Motor neuron (in vitro differentiated cells): ENCODE data around the gene CFTR. TPM values are rescaled to one million over a fixed set of nuclear protein-coding genes. Genes with fewer than 3 reads are reported as not detected.
"Not testable (repeated sequence)": the region's sequence is repeated elsewhere in the genome, so short reads cannot be mapped to it uniquely, and the experiment has no call there.

ENCODE experiments used
- ATAC-seq, 8 experiments: fragments of 200-7000 bp; cut with Tn5 transposase; replicated peaks in 6 of 8; 2 replicates each; pipeline ENCODE4 v1.8.0; 2021; ENCODE audit warnings: mild to moderate bottlenecking in 8 of 8, moderate library complexity in 8 of 8
- H3K27ac ChIP-seq, 2 donors: fragments of 250-450 bp; sonication (Bioruptor Pico); 2 replicates each; pipeline ENCODE4 v1.9.0; 2021; ENCODE audit warnings: antibody characterized with exemption in 2 of 2, mild to moderate bottlenecking in 2 of 2, moderate library complexity in 1 of 2
- H3K4me1 ChIP-seq, 2 donors: fragments of 250-450 bp; sonication (Bioruptor Pico); replicated peaks in 1 of 2; 2 replicates each; pipeline ENCODE4 v1.6.1; 2021; ENCODE audit warnings: antibody characterized with exemption in 2 of 2, mild to moderate bottlenecking in 2 of 2, moderate library complexity in 1 of 2
- H3K4me3 ChIP-seq, 5 donors: fragments of 250-450 bp; sonication (Bioruptor Pico); 2 replicates each; pipeline ENCODE4 v1.9.0; 2021; ENCODE audit warnings: antibody characterized with exemption in 5 of 5, mild to moderate bottlenecking in 5 of 5, moderate library complexity in 4 of 5
- WGBS, 10 experiments: fragments of 450-650 bp; shearing (Covaris generic); methylation state at CpG; one replicate each; pipeline ENCODE4 v1.0.0; 2022; 5-methylcytosine and 5-hydroxymethylcytosine counted together
- in situ Hi-C, 9 experiments: fragments of 400-800 bp; cut with MboI; loops; one replicate each; pipeline ENCODE4 v1.15.0; 2021; ENCODE audit warnings: low sequenced_read_pairs in 9 of 9, low pct_unique_long_range_greater_than_20kb in 2 of 9; ENCODE audit not compliant: unreplicated experiment in 9 of 9
- total RNA-seq, 8 experiments: library from RNA; unstranded; fragments of 300-600 nt; gene quantifications; 2 replicates each; pipeline versions ENCODE4 v1.2.3 to v1.2.4, GENCODE V29; 2022

Gene CFTR
- total RNA-seq, 8 experiments from 2014 or later, result 0.76 to 2.7 (median 1.2) TPM; not detected in 2

GRCh38 chr7:117690147-117690546, 210.3 kb downstream of the CFTR start:
- 6 to 100% (median 67%) methylated on average over 1 to 3 of the region's 3 CpGs; no CpG with 5 or more reads in 2 of the 10 experiments for WGBS, 10 experiments
- in situ Hi-C loops, result no loop called here
- peaks cover 9 to 14% of the 10 kb centered on the region in 2 donors for H3K4me1 ChIP-seq
- H3K27ac ChIP-seq, result no peak overlapping the region
- H3K4me3 ChIP-seq, result no peak overlapping the region
- no peak for ATAC-seq

- in situ Hi-C loops, result no loop called here
- Histone ChIP-seq H3K4me1 (no peaks in the 10 kb centered on the region), H3K27ac (no peak overlapping the region), H3K4me3 (no peak overlapping the region)
- ATAC-seq, result no peak
- 13 to 100% (median 70%) methylated on average over 2 to 5 of the region's 7 CpGs; no CpG with 5 or more reads in 5 of the 10 experiments for WGBS, 10 experiments
These were observed 212.5 kb downstream of the CFTR start for GRCh38 chr7:117692338-117692737.

- H3K4me3 ChIP-seq, result no peak overlapping the region
- 0 to 100% (median 86%) methylated on average over 1 to 2 of the region's 2 CpGs for WGBS, 10 experiments
- H3K4me1 ChIP-seq, result no peaks in the 10 kb centered on the region
- no peak overlapping the region for H3K27ac ChIP-seq
- ATAC-seq, result no peak
- in situ Hi-C loops, result no loop called here
These were observed 218.2 kb downstream of the CFTR start for GRCh38 chr7:117698018-117698417.

GRCh38 chr7:117704063-117704462, 224.2 kb downstream of the CFTR start:
- ATAC-seq, result no peak

GRCh38 chr7:117705630-117706029, 225.8 kb downstream of the CFTR start:
- Histone ChIP-seq H3K4me3 (no peak overlapping the region), H3K27ac (no peak overlapping the region), H3K4me1 (no peaks in the 10 kb centered on the region)
- in situ Hi-C loops, result loop anchor here in 3 of 9 experiments (25.0 kb wide), 2 partner anchors 243 to 768 kb away; no protein-coding TSS in a partner anchor
- no peak for ATAC-seq
- WGBS, 10 experiments, result 0 to 96% (median 83%) methylated on average over 1 to 4 of the region's 4 CpGs; no CpG with 5 or more reads in 1 of the 10 experiments

More at GRCh38 chr7:117704063-117704462, 224.2 kb downstream of the CFTR start:
- in situ Hi-C loops, result loop anchor here in 3 of 9 experiments (25.0 kb wide), 2 partner anchors 242 to 767 kb away; no protein-coding TSS in a partner anchor
- 20 to 85% (median 37%) methylated on average over 2 to 3 of the region's 3 CpGs; no CpG with 5 or more reads in 4 of the 10 experiments for WGBS, 10 experiments
- Histone ChIP-seq H3K4me1 (no peaks in the 10 kb centered on the region), H3K4me3 (no peak overlapping the region), H3K27ac (no peak overlapping the region)

- in situ Hi-C loops, result loop anchor here in 3 of 9 experiments (25.0 kb wide), 2 partner anchors 244 to 769 kb away; no protein-coding TSS in a partner anchor
- H3K4me3 ChIP-seq, result no peak overlapping the region
- ATAC-seq, result no peak
- no peak overlapping the region for H3K27ac ChIP-seq
- 0 to 100% (median 66%) methylated on average over 1 to 2 of the region's 2 CpGs; no CpG with 5 or more reads in 2 of the 10 experiments for WGBS, 10 experiments
- H3K4me1 ChIP-seq, result no peaks in the 10 kb centered on the region
These were observed 226.4 kb downstream of the CFTR start for GRCh38 chr7:117706210-117706609.

- Histone ChIP-seq H3K4me3 (no peak overlapping the region), H3K4me1 (no peaks in the 10 kb centered on the region), H3K27ac (no peak overlapping the region)
- in situ Hi-C loops, result loop anchor here in 3 of 9 experiments (25.0 kb wide), 2 partner anchors 245 to 770 kb away; no protein-coding TSS in a partner anchor
- no peak for ATAC-seq
These were observed 227.3 kb downstream of the CFTR start for GRCh38 chr7:117707080-117707479.

- 13 to 100% (median 93%) methylated on average over 1 to 4 of the region's 4 CpGs; no CpG with 5 or more reads in 1 of the 10 experiments for WGBS, 10 experiments
- not testable (repeated sequence) for ATAC-seq, H3K4me3 ChIP-seq, H3K4me1 ChIP-seq, H3K27ac ChIP-seq
- in situ Hi-C loops, result loop anchor here in 3 of 9 experiments (25.0 kb wide), 2 partner anchors 246 to 771 kb away; no protein-coding TSS in a partner anchor
These were observed 228.3 kb downstream of the CFTR start for GRCh38 chr7:117708173-117708572.

- in situ Hi-C loops, result loop anchor here in 3 of 9 experiments (25.0 kb wide), 2 partner anchors 249 to 774 kb away; no protein-coding TSS in a partner anchor
- 0 to 100% (median 55%) methylated on average over 1 of the region's 1 CpG; no CpG with 5 or more reads in 4 of the 10 experiments for WGBS, 10 experiments
- ATAC-seq, result no peak
- Histone ChIP-seq H3K27ac (no peak overlapping the region), H3K4me3 (no peak overlapping the region), H3K4me1 (no peaks in the 10 kb centered on the region)
These were observed 231.7 kb downstream of the CFTR start for GRCh38 chr7:117711556-117711955.

- ATAC-seq, result peak in 5 of 8 experiments; percentile 52 to 85 (median 77)
- no peak overlapping the region for H3K27ac ChIP-seq
- H3K4me3 ChIP-seq, result no peak overlapping the region
- WGBS, 10 experiments, result 0 to 100% (median 57%) methylated on average over 1 to 3 of the region's 3 CpGs; no CpG with 5 or more reads in 2 of the 10 experiments
- no peaks in the 10 kb centered on the region for H3K4me1 ChIP-seq
- in situ Hi-C loops, result loop anchor here in 3 of 9 experiments (25.0 kb wide), 2 partner anchors 254 to 779 kb away; no protein-coding TSS in a partner anchor
These were observed 236.1 kb downstream of the CFTR start for GRCh38 chr7:117715784-117716445.

- ATAC-seq, result peak in 3 of 8 experiments; percentile 42 to 80 (median 50)
- Histone ChIP-seq H3K27ac (no peak overlapping the region), H3K4me3 (no peak overlapping the region), H3K4me1 (no peaks in the 10 kb centered on the region)
- in situ Hi-C loops, result loop anchor here in 3 of 9 experiments (25.0 kb wide), 2 partner anchors 255 to 780 kb away; no protein-coding TSS in a partner anchor
- 40 to 90% (median 59%) methylated on average over 1 to 4 of the region's 5 CpGs; no CpG with 5 or more reads in 4 of the 10 experiments for WGBS, 10 experiments
These were observed 237.0 kb downstream of the CFTR start for GRCh38 chr7:117716707-117717299.

- no peak overlapping the region for H3K27ac ChIP-seq
- WGBS, 10 experiments, result 52 to 100% (median 91%) methylated on average over 1 to 2 of the region's 2 CpGs
- in situ Hi-C loops, result loop anchor here in 3 of 9 experiments (25.0 kb wide), 2 partner anchors 255 to 780 kb away; no protein-coding TSS in a partner anchor
- no peak overlapping the region for H3K4me3 ChIP-seq
- H3K4me1 ChIP-seq, result no peaks in the 10 kb centered on the region
- peak in 3 of 8 experiments; percentile 58 to 80 (median 72) for ATAC-seq
These were observed 237.5 kb downstream of the CFTR start for GRCh38 chr7:117717357-117717756.
